ENCODE results near the gene DIRAS1. TPM values are rescaled to one million over a fixed set of nuclear protein-coding genes. Genes with fewer than 3 reads are reported as not detected.

DIRAS1 gene
- total RNA-seq, 1 donor from 2014 or later, result 10.8 TPM

DNA sequence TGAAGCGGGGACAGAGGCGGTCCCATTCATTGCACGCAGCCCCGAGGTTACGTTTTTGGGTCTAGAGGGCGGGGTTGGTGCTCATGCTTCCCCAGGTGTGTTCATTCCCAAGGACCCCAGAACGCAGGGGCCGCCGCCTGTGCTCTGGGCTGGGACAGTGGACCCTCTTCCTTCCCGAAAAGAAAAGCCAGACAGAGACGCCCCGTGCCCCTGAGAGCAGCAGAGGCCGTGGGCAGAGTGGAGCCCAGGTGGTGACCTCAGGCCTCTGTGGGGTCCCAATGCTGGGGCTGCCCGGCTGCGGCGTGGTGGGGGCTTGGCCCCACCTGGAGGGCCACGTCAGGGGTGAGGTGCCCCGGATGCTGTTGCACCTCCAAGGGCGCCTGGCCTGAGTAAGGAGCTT lies 46.5 kb upstream of the DIRAS1 start:
- TF ChIP-seq CTCF (IDR thresholded peaks at IDR 0.05; ENCODE audit: unreplicated experiment), result no peak
- Mint-ChIP-seq H3K4me3 (ENCODE audit: low read depth) (no peak overlapping the region), H3K36me3 (ENCODE audit: insufficient read depth) (peaks cover 2% of the 10 kb centered on the region), H3K9me3 (ENCODE audit: low read depth) (no peaks in the 10 kb centered on the region), H3K27me3 (no peaks in the 10 kb centered on the region), H3K4me1 (ENCODE audit: low read depth) (no peaks in the 10 kb centered on the region), H3K27ac (no peak overlapping the region)
- no peak for DNase-seq (ENCODE audit: low spot score, unreplicated experiment)

GRCh38 chr19:2766594-2767372 lies 45.6 kb upstream of the DIRAS1 start:
- no peak for DNase-seq (ENCODE audit: low spot score, unreplicated experiment)
- TF ChIP-seq CTCF (IDR thresholded peaks at IDR 0.05; ENCODE audit: unreplicated experiment), result no peak
- no peak overlapping the region for H3K27ac Mint-ChIP-seq
- H3K9me3 Mint-ChIP-seq (ENCODE audit: low read depth), result no peaks in the 10 kb centered on the region
- H3K36me3 Mint-ChIP-seq (ENCODE audit: insufficient read depth), result peaks cover 5% of the 10 kb centered on the region
- H3K4me3 Mint-ChIP-seq (ENCODE audit: low read depth), result no peak overlapping the region
- no peaks in the 10 kb centered on the region for H3K4me1 Mint-ChIP-seq (ENCODE audit: low read depth)
- no peaks in the 10 kb centered on the region for H3K27me3 Mint-ChIP-seq

DNA sequence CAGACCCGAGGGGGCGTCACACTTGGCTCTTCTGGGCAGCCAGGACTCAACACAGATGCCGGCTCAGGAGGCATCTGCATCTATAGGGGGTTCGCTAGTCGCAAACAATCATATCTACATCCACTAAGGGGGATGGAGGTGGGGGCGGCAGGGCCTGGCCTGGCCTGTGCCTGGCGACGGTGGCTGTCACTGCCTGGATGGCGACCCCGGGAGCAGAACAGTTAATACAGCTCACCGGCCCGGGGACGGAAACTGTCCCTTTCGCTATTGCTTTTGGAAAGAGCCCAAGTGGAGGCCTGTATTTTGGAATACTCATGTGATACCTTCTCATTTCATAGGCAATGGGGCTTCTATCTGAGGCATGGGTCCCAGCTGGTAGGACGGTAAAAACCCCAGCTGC lies 44.2 kb upstream of the DIRAS1 start:
- Mint-ChIP-seq H3K27ac (no peak overlapping the region), H3K4me1 (ENCODE audit: low read depth) (no peaks in the 10 kb centered on the region), H3K4me3 (ENCODE audit: low read depth) (no peak overlapping the region), H3K36me3 (ENCODE audit: insufficient read depth) (peaks cover 5% of the 10 kb centered on the region), H3K27me3 (no peaks in the 10 kb centered on the region), H3K9me3 (ENCODE audit: low read depth) (no peaks in the 10 kb centered on the region)
- no peak for DNase-seq (ENCODE audit: low spot score, unreplicated experiment)
- no peak for TF ChIP-seq CTCF (IDR thresholded peaks at IDR 0.05; ENCODE audit: unreplicated experiment)

- Mint-ChIP-seq H3K36me3 (ENCODE audit: insufficient read depth) (peaks cover 6% of the 10 kb centered on the region), H3K4me1 (ENCODE audit: low read depth) (no peaks in the 10 kb centered on the region), H3K27ac (no peak overlapping the region), H3K4me3 (ENCODE audit: low read depth) (no peak overlapping the region), H3K27me3 (no peaks in the 10 kb centered on the region), H3K9me3 (ENCODE audit: low read depth) (no peaks in the 10 kb centered on the region)
- DNase-seq (ENCODE audit: low spot score, unreplicated experiment), result no peak
- TF ChIP-seq CTCF (IDR thresholded peaks at IDR 0.05; ENCODE audit: unreplicated experiment), result no peak
These were observed 43.8 kb upstream of the DIRAS1 start for GRCh38 chr19:2764945-2765344.

DNA sequence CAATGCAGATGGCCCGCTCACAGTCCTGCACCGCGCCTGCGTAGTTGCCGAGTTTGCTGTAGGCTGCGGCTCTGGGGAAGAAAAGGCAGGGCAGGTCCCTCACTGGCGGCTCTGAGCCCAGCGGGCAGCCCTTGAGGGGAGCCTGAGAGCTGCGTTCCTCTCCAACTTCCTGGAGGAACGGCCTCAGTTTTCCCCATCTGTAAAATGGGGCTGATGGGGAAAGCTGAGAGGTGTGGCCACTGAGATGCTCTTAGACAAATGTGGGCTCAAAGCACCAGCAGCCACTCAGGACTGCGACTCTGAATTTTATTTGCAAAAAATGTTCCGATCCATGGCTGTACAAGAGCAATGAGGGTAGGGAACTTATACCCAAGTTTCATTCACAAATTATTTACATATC lies 42.5 kb upstream of the DIRAS1 start:
- Mint-ChIP-seq H3K27ac (no peak overlapping the region), H3K4me1 (ENCODE audit: low read depth) (no peaks in the 10 kb centered on the region), H3K9me3 (ENCODE audit: low read depth) (no peaks in the 10 kb centered on the region), H3K27me3 (no peaks in the 10 kb centered on the region), H3K36me3 (ENCODE audit: insufficient read depth) (peaks cover 12% of the 10 kb centered on the region), H3K4me3 (ENCODE audit: low read depth) (no peak overlapping the region)
- no peak for TF ChIP-seq CTCF (IDR thresholded peaks at IDR 0.05; ENCODE audit: unreplicated experiment)
- DNase-seq (ENCODE audit: low spot score, unreplicated experiment), result no peak
